Cardiac atrium fibroblast (primary cell): ENCODE results near the gene GNAO1. TPM values are rescaled to one million over a fixed set of nuclear protein-coding genes. Genes with fewer than 3 reads are reported as not detected.

Experiments used
- total RNA-seq: library from RNA; depleted of rRNA; stranded (reverse); fragments of >200 nt; gene quantifications from 2 replicates; pipeline ENCODE4 v1.2.3, GENCODE V29; 2015

The GNAO1 gene
- not detected in 2 replicates for total RNA-seq

DNA sequence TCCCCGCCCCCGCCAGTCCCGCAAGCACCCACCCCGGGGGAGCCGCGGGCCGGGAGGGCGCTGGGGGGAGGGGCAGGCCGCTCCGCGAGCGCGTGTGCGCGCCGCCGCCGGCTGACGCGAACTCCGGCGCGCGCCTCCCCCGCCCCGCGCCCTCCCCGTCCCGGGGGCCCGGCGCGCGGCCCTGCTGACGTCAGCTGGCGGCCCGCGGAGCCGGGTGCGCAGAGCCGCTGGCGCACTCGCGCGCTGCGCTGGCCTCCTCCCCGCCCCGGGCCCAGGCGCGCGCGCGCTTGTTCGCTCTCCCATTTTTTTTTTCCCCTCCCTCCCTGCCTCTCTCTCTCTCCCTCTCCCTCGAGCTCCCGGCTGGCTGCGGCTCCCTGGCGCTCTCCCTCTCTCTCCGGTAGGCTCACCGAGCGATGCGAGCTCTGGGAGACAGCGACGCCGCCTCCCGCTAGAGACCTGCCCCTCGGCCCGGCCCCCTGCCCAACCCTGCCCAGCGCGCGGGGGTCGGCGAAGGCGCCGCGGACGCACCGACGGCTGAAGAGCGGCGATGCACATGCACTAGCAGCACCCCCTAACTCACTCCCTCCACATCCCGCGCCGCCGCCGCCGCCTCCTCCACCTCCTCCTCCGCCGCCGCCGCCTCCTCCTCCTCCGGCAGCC, at the start of gene GNAO1:
GNAO1 (plus strand) TSS at position 334 of the 660 bp plus-strand sequence. CDS start 747 bp downstream, outside the sequence.

Other genes with a start within 250 kb of the GNAO1 start
- gene AMFR, start 234.1 kb downstream of the GNAO1 start, total RNA-seq = 107 and 127 TPM in 2 replicates